Activated CD4-positive, alpha-beta T cell treated with anti-CD3 and anti-CD28 coated beads, Interleukin-2, amount 50 U/mL, for 1 hour (primary cell): ENCODE measurements around the gene TDRD10.
"Not testable (repeated sequence)": the region's sequence is repeated elsewhere in the genome, so short reads cannot be mapped to it uniquely, and the experiment has no call there.

Experiments used
- DNase-seq: peaks from one replicate; pipeline ENCODE4 v3.0.0-alpha.2; 2020

The TDRD10 gene

DNA sequence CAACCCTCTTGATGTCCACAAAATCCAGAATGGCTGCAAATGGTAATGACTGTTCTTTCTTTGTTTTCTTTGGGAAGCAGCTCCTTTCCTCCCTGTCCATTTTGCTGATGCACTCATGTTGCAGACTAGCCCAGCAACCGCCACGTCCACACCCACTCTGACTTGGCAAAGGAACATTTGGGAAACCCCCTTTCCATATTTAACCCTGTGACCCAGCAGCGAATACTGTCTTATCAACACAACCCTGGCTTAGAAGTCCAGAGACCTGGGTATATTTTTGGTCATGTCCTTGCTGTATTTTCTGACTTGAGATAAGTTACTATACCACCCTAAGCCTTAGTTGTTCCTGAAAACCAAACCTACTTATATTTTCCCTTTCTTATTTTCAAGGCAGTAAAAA is 18.3 kb downstream of the TDRD10 start:
- DNase-seq = no peak

DNA sequence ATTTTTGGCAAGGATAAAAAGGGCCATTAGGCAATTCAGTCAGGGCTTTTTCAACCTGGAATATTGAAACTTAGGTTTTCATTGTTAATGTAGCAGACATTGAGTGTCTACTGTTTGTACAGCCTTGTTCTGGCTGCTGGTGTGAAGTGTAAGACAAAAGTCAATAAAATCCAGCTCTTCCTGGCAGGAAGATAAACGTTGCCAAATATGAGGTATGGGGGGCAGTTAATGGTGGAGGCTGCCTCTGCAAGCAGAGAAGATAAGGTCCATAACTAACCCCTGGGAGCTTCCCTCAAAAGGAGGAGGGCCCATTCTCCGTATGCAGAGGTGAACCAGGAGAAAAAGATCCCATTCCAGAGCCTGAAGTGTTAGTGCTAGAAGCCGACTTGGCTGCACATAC is 19.7 kb downstream of the TDRD10 start:
- no peak for DNase-seq

DNA sequence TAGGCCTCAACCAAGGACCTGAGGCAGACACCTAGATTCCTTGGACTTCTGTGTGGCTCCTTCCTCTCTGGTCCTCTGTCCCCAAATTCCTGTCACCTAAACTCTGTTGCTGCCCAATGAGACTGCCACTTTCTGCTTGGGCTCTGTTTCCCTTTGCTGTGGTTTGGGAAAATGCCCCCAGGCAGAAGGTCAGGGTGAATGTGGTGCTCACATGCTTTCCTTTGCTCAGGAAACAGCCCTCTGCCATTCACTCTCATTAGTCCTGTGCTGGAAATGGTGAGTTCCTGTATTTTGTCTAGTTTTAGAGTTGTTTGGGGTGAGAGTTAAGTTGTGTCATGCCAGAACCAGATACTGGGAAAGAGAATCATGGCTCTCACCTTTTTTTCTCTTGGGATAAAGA is 22.9 kb downstream of the TDRD10 start:
- no peak for DNase-seq

DNA sequence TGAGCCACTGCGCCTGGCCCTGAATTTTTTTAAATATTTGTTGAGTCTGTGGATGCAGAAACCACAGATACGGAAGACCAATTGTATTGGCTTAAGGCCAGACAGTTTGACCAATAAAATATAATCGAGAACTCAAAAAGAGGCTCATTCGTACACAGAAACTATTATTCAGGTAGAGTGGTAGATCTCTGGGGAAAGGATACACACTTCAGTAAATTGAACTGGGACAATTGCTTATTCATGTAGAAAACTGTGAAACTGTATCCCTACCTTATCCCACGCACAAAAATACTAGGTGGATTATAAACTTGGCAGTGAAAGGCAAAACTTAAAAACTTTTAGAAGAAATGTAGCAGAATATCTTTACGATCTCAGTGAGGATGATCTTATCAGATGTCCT is 25.2 kb downstream of the TDRD10 start:
- DNase-seq = no peak

DNA sequence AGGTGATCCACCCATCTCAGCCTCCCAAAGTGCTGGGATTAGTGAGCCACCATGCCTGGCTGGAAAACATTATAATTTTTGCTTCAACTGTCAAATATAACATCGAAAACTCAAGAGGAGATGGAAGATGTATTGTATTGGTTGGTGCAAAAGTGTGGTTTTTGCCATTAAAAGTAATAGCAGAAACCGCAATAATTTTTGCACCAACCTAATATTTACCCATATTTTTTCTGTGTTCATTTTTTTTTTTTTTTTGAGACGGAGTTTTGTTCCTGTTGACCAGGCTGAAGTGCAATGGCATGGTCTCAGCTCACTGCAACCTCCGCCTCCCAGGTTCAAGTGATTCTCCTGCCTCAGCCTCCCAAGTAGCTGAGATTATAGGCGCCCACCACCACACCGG is 27.3 kb downstream of the TDRD10 start:
- no peak for DNase-seq

DNA sequence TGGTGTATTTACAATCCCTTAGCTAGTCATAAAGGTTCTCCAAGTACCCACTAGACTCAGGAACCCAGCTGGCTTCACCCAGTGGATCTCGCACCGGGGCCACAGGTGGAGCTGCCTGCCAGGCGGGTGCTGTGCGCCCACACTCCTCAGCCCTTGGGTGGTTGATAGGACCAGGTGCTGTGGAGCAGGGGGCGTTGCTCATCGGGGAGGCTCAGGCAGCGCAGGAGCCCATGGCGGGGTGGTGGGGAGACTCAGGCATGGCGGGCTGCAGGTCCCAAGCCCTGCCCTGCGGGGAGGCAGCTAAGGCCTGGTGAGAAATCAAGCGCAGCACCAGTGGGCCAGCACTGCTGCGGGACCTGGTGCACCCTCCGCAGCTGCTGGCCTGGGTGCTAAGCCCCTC is 29.9 kb downstream of the TDRD10 start:
- DNase-seq = not testable (repeated sequence)

DNA sequence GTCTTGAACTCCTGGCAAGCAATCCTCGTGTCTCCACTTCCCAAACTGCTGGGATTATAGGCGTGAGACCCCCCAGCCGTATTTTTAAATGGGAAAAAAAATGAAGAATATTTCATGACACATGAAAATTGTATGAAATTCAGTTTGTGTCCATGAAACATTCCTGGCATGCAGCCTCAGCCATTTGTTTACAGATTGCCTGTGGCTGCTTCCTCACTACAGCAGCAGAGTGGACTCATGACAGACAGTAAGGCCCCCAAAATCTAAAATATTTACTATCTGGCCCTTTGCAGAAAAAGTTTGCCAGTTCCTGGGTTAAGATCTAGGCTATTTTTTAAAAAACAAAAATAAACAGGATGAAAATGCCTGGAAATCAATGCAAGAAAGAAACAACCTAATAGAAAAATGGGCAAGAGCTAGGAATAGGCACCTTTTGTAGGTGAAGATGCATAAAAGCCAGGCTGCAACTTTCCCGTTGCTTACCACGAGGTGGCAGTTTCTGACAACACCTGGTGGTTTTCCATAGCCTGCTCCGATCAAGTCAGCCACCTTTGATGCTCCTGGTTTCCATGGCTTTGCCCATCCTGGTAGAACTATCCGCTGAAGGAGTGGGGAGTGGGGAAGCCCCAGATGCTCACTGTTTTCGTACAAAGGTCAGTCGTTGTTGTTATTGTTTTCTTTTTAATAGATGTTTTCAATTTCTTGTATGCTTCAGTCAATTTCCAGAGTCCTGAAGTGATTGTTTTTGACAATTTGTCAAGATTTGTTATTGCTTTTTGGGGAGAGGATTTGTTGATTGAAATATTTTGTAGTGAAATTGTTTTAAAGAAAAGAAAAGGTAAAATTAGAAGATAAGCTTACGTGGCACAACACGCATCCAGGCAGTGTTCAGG is 32.2 kb downstream of the TDRD10 start:
- no peak for DNase-seq

DNA sequence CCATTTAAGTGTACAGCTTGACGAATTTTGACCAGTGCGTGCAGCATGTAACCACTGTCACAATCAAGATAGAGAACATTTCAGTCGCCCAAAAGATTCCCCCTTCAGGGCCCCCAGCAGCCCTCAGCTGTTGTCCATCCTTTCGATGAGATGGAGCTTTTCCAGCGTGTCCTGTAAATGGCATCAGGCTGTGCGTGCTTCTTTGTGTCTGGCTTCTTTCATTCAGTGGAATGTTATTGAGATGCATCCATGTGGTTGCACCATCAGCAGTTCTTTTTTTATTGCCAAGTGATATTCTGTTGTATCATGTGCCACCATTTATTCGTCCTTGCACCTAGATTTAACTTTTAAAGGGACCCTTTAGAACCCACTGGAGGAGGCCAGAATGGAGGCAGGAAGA is 34.6 kb downstream of the TDRD10 start:
- DNase-seq = no peak

DNA sequence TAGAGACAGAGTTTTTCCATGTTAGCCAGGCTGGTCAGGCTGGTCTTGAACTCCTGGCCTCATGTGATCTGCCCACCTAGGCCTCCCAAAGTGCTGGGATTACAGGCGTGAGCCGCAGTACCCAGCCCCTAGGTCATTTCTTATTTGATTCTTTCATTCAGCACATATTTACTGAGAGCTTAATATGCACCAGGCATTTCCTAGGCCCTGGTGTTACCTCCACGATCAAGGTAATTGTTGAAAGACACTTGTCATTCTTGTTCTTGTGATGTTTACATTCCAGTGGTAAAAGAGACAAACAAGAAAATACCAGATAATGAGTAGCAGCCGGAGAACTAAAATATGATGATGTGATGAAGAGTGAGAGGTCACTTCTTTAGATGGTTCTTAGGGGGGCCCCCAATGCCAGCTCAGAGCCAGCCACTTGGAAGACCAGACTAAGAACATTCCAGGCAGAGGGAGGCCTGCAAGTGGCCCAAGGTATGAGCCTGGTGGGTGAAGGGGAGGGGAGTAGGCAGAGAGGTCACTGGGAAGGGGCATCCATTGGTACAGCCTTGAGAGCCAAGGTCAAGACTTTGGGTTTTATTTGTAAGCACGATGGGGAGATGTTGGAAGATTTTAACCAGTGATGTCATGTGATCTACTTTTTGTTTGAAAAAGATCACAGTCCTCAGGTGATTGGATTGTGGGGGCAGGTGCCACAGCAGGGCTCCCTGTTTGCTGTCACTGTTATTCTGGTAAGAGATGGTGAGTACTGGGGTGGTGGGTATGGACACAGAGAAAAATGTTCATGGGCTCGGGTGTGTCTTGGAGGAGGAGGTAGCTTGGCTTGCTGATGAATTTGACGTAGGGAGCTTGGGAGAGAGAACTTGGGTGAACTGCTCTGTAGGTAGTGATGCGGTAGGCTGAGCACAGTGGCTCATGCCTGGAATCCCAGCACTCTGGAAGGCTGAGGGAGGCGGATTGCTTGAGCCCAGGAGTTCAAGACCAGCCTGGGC is 37.8 kb downstream of the TDRD10 start:
- no peak for DNase-seq

DNA sequence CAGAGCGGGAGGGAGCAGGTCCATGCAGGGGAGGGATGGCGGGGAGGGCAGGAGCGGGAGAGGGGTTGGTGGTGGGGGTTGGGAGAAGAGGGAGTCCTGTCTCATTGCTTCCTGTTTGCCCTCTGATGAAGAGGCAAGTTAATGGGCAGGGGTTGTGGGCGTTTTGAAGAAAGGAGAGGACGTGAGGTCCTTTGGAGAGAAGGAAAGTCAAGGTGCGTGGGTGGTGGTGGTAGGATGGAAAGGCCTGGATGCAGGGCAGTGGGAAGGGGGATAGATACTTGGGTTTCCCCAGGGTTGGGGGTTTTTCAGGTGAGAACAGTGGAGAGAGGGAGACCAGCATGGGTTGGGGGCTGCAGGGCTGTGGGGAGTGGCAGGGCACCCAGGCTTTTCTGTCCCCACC is 39.2 kb downstream of the TDRD10 start:
- DNase-seq = no peak

DNA sequence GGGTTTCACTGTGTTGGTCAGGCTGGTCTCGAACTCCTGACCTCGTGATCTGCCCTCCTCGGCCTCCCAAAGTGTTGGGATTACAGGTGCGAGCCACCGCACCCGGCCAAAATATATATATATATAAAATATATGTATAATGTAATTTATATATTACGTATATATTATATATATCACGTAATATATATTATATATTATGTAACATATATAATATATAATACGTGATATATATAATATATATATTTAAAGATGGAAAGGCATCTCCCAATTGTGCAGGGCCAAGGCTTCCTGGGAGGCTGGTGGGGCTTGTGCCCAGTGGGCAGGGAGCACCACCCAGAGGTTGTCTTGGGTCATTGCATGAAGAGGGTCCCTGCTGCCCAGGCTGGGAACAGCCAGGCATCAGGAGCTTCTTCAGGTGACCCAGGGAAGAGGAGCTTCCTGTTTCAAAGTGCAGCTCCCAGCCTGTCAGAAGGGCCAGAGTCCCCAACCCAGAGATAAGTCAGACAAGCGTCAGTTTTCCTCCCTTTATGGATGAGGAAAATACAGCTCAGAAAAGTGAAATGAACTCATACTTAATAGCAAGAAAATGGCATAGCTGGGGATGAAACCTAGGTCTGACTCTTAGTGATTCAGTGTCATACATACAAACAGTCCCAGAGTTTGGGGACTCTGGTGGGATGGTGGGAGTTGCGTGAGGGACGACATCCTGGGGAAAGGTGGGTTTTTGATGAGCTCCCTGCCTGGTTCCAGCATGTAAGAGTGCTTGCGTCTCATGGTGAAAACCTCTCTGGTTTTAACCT is 44.4 kb downstream of the TDRD10 start:
- DNase-seq = peak; percentile 43

DNA sequence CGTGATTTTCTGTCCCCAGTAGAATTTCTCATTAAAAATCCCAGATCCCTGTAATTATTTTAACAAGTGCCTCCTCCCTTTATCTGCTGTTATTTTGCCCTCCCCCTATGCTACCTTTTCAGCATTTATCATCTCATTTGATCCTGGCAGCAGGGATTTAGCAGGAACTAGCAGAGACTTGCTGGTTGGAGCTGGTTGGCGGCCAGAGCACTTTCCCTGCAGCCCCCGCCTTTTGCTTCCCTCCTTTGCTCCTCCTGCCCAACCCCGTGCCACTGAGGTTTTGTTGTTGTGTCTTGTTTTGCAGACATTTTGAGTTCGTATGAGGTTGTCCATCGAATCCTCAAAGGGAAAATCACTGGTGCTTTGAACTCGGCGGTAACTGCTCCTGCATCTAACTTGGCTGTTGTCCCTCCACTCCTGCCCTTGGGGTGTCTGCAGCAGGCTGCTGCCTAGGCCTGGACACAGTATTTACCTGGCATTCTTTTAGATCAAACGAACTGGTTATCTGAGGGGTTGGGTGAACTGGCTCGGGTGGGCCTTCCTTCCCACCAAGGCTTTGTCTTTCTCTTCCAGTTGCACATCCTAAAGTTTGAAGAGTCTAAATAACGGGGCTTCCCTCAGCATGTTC is 45.2 kb downstream of the TDRD10 start:
- no peak for DNase-seq

DNA sequence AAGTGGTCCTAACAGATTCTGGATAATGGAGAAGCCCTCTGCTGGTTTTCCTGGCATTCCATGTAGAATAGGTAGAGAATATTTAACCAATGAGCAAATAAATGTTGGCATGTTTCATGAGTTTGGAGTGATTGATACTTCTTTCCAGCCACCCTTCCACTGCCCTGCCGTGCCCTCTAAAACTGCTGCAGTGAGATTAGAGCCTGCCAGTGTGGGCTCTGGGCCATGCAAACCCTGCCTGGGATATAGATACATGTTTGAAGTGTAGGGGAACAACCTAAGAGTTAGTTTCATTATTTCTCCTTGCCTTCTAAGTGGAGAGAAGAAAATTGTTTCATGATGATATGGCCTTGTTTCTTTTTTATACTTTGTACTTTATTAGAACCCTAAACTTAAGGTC is 46.0 kb downstream of the TDRD10 start:
- DNase-seq = no peak

DNA sequence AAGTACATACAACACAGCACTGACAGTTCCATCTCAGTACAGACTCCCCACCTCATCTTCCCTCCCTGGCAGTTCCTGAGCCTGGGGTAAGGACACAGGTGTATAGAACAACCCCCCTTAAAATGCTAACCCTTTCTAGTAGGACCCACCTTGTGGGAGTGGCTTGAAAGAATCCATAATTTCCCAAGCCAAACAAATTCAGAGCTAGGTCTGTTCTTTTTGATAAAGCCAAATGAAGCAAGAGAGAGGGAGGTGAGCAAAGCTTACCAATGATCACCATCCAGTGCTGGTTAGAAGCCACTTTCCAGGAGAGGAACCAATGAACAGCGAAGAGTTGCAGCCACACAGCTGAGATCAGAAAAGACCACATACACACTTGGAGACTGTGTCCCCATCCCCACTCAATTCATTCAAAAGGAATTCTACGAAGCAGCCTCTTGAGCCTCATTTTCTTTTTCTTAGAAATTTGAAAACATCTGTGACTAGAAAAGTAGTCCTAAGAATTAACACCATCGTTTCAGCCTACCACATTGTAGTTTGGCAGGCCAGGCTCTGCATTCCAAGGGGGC is 47.3 kb downstream of the TDRD10 start:
- DNase-seq = no peak

DNA sequence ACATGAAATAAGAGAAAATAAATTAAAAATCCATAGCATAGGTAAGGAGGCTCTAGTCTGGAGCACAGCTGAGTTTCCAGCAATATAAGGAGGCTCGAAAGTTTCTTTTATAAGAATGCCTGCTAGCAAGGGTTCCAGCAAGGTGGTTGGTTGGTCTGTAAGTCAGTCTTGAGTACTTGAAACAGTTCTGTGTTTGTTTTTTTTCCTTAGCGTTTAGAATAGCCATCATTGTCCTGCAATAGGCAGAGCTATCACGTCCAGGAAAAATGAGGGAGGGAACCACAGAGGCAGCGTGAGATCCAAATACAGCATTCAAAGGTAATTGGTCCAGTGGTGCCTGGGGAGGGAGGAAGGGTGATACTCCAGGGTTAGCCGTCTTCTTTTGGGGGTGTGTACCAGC is 48.1 kb downstream of the TDRD10 start:
- DNase-seq = no peak

DNA sequence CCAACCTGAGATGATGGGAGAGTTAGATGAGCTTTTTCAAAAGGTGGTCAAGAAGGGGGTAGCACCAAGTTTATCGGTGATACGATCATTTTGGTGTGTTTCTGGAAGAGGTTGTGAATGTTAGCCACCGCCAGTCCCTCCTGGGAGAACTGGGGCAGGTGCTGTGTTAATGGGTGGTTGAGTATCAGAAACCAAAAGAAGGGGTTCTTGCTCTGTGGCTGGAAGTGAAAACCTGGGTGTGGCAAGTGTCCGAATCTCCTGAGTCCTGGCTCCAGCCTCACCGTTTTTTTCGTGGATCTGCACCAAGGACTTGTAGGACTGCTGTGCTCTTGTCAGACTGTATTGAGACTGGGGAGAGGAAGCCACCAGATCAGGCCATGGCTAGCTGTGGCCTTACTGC is 48.6 kb downstream of the TDRD10 start:
- DNase-seq = no peak

DNA sequence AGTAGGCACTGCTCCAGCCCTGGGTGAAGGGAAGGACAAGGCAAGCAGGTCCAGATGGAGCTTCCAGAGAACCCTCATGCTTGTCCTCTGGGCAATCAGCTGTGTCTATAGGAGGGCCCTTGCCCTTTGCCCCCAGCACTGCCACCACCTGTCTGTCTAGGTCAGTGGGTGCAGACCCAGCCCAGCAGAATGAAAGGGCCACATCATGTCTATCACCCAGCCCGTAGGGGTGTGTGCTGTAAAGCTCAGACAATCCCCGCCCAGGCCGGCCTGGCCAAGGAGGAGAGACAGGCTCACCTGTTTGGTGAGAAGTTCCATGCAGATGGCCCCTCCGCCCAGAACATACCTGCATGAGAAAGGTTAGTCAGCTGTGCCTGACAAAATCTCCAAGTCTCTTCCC is 49.5 kb downstream of the TDRD10 start:
- DNase-seq = no peak

DNA sequence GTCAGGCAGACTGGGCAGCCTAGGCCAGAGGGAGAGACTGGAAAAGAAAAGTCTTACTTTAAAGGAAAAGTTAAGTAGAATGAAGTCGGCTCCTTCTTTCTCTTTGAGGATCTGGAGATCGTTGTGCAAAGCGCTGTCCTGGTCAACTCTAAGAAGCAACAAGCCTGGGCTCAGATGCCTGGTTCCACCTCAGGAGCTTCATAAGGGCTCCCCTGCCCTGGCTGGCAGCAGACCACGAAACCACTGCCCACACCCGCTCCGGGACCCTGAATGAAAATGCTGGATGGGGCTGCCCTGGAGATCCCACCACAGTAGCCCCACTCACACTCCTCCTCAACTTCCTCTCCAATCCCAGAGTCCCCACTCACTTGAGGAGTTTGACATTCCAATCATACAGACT is 50.0 kb downstream of the TDRD10 start:
- no peak for DNase-seq

DNA sequence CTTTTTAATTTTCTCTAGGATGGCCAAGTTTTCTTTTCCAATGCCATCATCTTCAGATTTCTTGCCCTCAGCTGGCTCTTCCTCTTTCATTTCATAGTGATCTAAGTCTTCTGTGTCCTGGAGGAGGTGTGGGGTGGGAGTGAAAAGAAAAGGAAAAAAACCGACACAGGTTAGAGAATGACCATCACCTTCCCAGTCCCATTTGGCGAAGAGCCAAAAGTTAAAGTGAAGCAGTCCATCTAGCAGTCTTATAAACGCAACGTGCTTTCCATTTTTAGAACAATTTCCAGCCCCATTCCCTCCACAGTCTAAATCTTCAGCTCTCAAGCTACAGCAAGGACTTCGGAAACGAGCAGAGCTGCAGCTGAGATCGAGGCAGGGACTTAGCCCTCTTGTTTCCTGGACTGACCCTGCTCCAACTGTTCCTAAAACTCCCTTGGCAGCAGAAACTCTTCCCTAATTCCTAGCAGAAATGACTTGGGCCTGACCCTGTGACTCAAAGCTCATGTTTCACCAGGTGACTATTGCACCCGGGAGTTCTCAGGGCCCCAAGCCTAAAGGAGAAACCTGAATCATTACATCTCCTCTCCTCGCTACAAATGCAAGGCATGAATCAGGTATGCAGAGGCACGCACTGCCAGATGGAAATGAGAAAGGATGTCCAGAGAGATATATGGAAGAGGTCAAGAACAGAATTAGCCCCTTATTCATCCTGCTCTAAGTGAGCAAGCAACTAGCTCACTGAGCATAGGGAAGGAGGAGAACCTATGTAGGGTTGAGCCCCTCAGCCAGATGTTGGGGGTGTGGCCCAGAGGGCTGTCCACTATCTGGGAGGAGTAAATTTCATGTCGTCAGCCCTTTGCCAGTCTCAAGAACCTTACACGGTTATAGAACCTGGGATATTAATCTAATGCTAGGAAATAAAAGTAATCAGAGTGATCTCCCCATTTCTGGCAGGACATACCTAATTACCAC is 51.3 kb downstream of the TDRD10 start:
- DNase-seq = no peak

DNA sequence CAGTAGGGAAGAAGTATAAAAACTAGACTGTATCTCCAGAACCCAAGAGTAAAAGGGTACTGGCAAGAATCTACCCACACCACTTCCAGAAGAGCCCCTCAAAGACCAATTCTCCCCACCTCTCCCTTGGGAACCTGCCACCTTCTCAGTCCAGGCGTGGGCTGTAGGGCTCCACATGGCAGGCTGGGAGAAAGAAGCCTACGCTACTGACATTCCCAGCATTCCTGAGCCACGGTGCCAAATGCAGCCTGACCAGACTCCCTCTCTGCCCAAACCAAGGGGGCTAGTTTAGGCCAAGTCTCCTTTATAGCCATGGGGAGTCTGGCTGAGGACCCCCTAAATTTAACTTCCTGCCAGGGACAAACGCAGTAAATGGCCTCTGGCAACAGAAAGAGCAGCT is 54.4 kb downstream of the TDRD10 start:
- no peak for DNase-seq
